ENCODE data around the gene ERICH6B. TPM values are rescaled to one million over a fixed set of nuclear protein-coding genes. Genes with fewer than 3 reads are reported as not detected.

ERICH6B gene
- total RNA-seq, 1 experiment from 2014 or later = not detected

- peak; percentile 92 for DNase-seq (ENCODE audit: low read depth)
Observed at GRCh38 chr13:45500492-45501174, 114.9 kb downstream of the ERICH6B start.

GRCh38 chr13:45496942-45497341 is 118.6 kb downstream of the ERICH6B start:
- DNase-seq (ENCODE audit: low read depth) = peak; percentile 35

- peak; percentile 23 for DNase-seq (ENCODE audit: low read depth)
Observed at GRCh38 chr13:45492538-45492937, 123.0 kb downstream of the ERICH6B start.

Other genes with a start within 250 kb of the ERICH6B start
- gene SLC25A30, start 197.4 kb downstream of the ERICH6B start, total RNA-seq (2014; rRNA removed; shearing (Covaris generic)) = 5.6 and 6.5 TPM in 2 replicates
- gene COG3, start 150.8 kb downstream of the ERICH6B start, total RNA-seq (2014; rRNA removed; shearing (Covaris generic)) = 15.3 and 16.6 TPM in 2 replicates
- gene CBY2, start 86.6 kb upstream of the ERICH6B start, total RNA-seq (2014; rRNA removed; shearing (Covaris generic)) = not detected in 2 replicates
- not detected in 2 replicates for gene SIAH3, start 236.0 kb upstream of the ERICH6B start, total RNA-seq (2014; rRNA removed; shearing (Covaris generic))